Neuronal stem cell (in vitro differentiated cells): ENCODE measurements around the gene MTG2.
A peak's percentile ranks its signal among the peaks of the same experiment; 100 is the strongest.

Experiments used
- DNase-seq: peaks from one replicate; pipeline ENCODE4 v3.0.0-alpha.2; 2013; ENCODE audit warnings: low spot score
- H2AFZ ChIP-seq: one replicate; pipeline ENCODE4 v1.6.1; 2013; ENCODE audit warnings: mild to moderate bottlenecking, low read length, inconsistent platforms
- H2AK5ac ChIP-seq: 2 replicates; pipeline ENCODE4 v1.6.1; 2013; ENCODE audit warnings: low read depth, mild to moderate bottlenecking, inconsistent platforms, low read length, moderate library complexity, mixed read lengths
- H2BK120ac ChIP-seq: 2 replicates; pipeline ENCODE4 v1.6.1; 2013; ENCODE audit warnings: low read depth, mild to moderate bottlenecking, inconsistent platforms, low read length, moderate library complexity, mixed read lengths
- H2BK12ac ChIP-seq: one replicate; pipeline ENCODE4 v1.6.1; 2013; ENCODE audit warnings: low read length, inconsistent platforms
- H2BK15ac ChIP-seq: 2 replicates; pipeline ENCODE4 v1.6.1; 2013; ENCODE audit warnings: mild to moderate bottlenecking, low read length, inconsistent platforms, mixed read lengths
- H2BK5ac ChIP-seq: one replicate; pipeline ENCODE4 v1.6.1; 2013; ENCODE audit warnings: inconsistent platforms, mild to moderate bottlenecking, low read length, moderate library complexity
- H3K14ac ChIP-seq: one replicate; pipeline ENCODE4 v1.6.1; 2013; ENCODE audit warnings: low read length, inconsistent platforms
- H3K18ac ChIP-seq: 2 replicates; pipeline ENCODE4 v1.6.1; 2013; ENCODE audit warnings: low read length, inconsistent platforms
- H3K23ac ChIP-seq: 2 replicates; pipeline ENCODE4 v1.6.1; 2013; ENCODE audit warnings: low read depth, mild to moderate bottlenecking, mixed read lengths, low read length, inconsistent platforms; ENCODE audit not compliant: poor library complexity
- H3K27ac ChIP-seq: replicated peaks from 3 replicates; pipeline ENCODE4 v1.5.1; 2013; ENCODE audit warnings: low read length, inconsistent platforms
- H3K27me3 ChIP-seq, 3 experiments: 2 replicates each; pipeline ENCODE4 v1.6.1; 2013; ENCODE audit warnings: low read length in 3 of 3, mild to moderate bottlenecking in 2 of 3, inconsistent platforms in 1 of 3, low read depth in 1 of 3, mixed read lengths in 1 of 3, moderate library complexity in 1 of 3; ENCODE audit not compliant: control insufficient read depth in 3 of 3, insufficient read depth in 3 of 3
- H3K36me3 ChIP-seq, 2 donors: replicated peaks in 1 of 2; 2 replicates each; pipeline ENCODE4 v1.6.1; 2013; ENCODE audit warnings: low read length in 2 of 2; ENCODE audit not compliant: control insufficient read depth in 2 of 2, insufficient read depth in 2 of 2
- H3K4ac ChIP-seq: 2 replicates; pipeline ENCODE4 v1.6.1; 2013; ENCODE audit warnings: inconsistent platforms, mild to moderate bottlenecking, low read length, moderate library complexity
- H3K4me1 ChIP-seq, 2 donors: 1 replicate in 1 of 2; 2 replicates in 1 of 2; pipeline ENCODE4 v1.6.1; 2013; ENCODE audit warnings: low read length in 2 of 2, low read depth in 1 of 2; ENCODE audit not compliant: control insufficient read depth in 2 of 2, insufficient read depth in 1 of 2
- H3K4me2 ChIP-seq: one replicate; pipeline ENCODE4 v1.6.1; 2013; ENCODE audit warnings: mild to moderate bottlenecking, low read length, inconsistent platforms; ENCODE audit not compliant: insufficient read depth, poor library complexity, severe bottlenecking
- H3K4me3 ChIP-seq, 2 donors: 2 replicates each; pipeline ENCODE4 v1.5.1; 2013; ENCODE audit warnings: low read length in 2 of 2, mild to moderate bottlenecking in 2 of 2, inconsistent platforms in 1 of 2, moderate library complexity in 1 of 2
- H3K79me1 ChIP-seq: one replicate; pipeline ENCODE4 v1.6.1; 2013; ENCODE audit warnings: low read depth, mild to moderate bottlenecking, inconsistent platforms, low read length, moderate library complexity
- H3K9ac ChIP-seq: one replicate; pipeline ENCODE4 v1.6.1; 2013; ENCODE audit warnings: mild to moderate bottlenecking, low read depth, low read length, inconsistent platforms; ENCODE audit not compliant: poor library complexity
- H3K9me3 ChIP-seq, 2 donors: replicated peaks in 1 of 2; 2 replicates each; pipeline versions ENCODE3 to v1.6.1; 2013; ENCODE audit warnings: low read length in 2 of 2, mild to moderate bottlenecking in 2 of 2, inconsistent platforms in 1 of 2, low read depth in 1 of 2, mixed read lengths in 1 of 2, moderate library complexity in 1 of 2; ENCODE audit not compliant: control insufficient read depth in 2 of 2, insufficient read depth in 1 of 2
- H4K8ac ChIP-seq: one replicate; pipeline ENCODE4 v1.6.1; 2013; ENCODE audit warnings: low read depth, mild to moderate bottlenecking, inconsistent platforms, low read length, moderate library complexity
- H4K91ac ChIP-seq: one replicate; pipeline ENCODE4 v1.6.1; 2013; ENCODE audit warnings: low read length, low read depth, mild to moderate bottlenecking, inconsistent platforms; ENCODE audit not compliant: poor library complexity
- whole genome bisulfite sequencing, 2 donors: extraction: QIAGEN DNeasy Blood & Tissue Kit; methylation state at CpG; one replicate each; pipeline ENCODE4 v1.1.7; 2013; ENCODE audit warnings: missing lambda C conversion rate in 2 of 2, mixed read lengths in 1 of 2; ENCODE audit not compliant: insufficient read length in 2 of 2, insufficient replicate concordance in 1 of 2; ENCODE audit errors: extremely low coverage in 2 of 2; 5-methylcytosine and 5-hydroxymethylcytosine counted together

MTG2 gene

GRCh38 chr20:62134735-62135231, 48.0 kb upstream of the MTG2 start:
- Histone ChIP-seq H3K4me1 (no peaks in the 10 kb centered on the region), H3K36me3 (peaks cover 78 to 100% of the 10 kb centered on the region in 2 donors), H3K4me2 (no peak overlapping the region), H4K8ac (no peak overlapping the region), H2BK15ac (no peak overlapping the region), H3K79me1 (peaks cover 12% of the 10 kb centered on the region), H2BK120ac (no peak overlapping the region), H2AFZ (no peak overlapping the region), H2AK5ac (no peak overlapping the region), H3K4ac (no peak overlapping the region), H3K9me3 (no peaks in the 10 kb centered on the region), H3K9ac (no peak overlapping the region), H2BK5ac (no peak overlapping the region), H3K27me3 (no peaks in the 10 kb centered on the region), H2BK12ac (no peak overlapping the region), H3K18ac (no peak overlapping the region), H4K91ac (peak overlapping the region; percentile 62), H3K23ac (no peak overlapping the region), H3K14ac (no peak overlapping the region), H3K27ac (no peak overlapping the region), H3K4me3 (no peak overlapping the region)
- DNase-seq = no peak
- no CpG with 5 or more reads among the region's 11 CpGs for WGBS, 2 donors

GRCh38 chr20:62135573-62136266, 47.1 kb upstream of the MTG2 start:
- Histone ChIP-seq H3K27me3 (no peaks in the 10 kb centered on the region), H4K91ac (no peak overlapping the region), H3K4me1 (no peaks in the 10 kb centered on the region), H2BK12ac (no peak overlapping the region), H2BK120ac (no peak overlapping the region), H3K4me2 (no peak overlapping the region), H3K36me3 (peaks cover 77 to 100% of the 10 kb centered on the region in 2 donors), H3K9me3 (no peaks in the 10 kb centered on the region), H4K8ac (no peak overlapping the region), H3K27ac (no peak overlapping the region), H3K18ac (no peak overlapping the region), H3K23ac (no peak overlapping the region), H3K4me3 (no peak overlapping the region), H3K14ac (no peak overlapping the region), H3K9ac (no peak overlapping the region), H2AFZ (no peak overlapping the region), H2AK5ac (no peak overlapping the region), H2BK15ac (no peak overlapping the region), H3K4ac (no peak overlapping the region), H3K79me1 (peaks cover 13% of the 10 kb centered on the region), H2BK5ac (no peak overlapping the region)
- no CpG with 5 or more reads among the region's 8 CpGs for WGBS, 2 donors
- no peak for DNase-seq

DNA sequence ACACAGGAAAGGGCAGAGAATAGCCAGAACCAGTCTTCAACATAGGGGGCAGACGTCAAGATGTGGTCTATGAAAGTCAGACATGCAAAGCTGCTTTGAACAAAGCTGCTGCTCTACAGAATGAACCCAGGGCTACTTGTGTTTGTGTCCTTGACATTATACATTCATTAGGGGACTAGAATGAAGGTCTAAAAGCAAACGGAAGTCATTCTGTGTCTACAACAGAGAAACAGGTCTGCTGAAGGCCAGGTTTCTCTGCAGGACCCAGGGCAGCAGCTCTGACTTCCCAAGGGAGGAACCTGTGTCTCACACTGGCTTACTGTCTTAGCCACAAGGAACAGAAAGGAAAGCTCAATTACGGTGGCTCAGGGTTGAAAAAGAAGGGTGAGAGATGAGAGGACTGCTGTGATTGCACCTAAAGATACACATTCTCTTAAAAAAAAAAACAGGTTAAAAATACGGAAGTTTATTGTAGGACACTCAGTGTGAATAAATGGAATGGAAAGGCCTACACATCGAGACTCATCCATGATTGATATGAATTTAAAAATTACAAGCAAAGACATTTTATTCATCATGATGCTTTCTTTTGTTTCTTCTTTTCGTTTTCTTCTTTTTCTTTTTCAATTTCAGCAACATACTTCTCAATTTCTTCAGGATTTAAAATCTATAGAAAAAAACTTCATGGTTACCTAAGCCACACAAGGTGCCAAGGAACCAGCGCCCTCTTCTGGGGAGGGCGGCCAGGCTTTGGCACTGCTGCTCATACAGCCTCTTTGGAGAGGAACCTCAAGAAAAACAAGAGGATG, 46.3 kb upstream of the MTG2 start:
- no peaks in the 10 kb centered on the region for H3K27me3 ChIP-seq
- H3K9ac ChIP-seq = no peak overlapping the region
- no peak overlapping the region for H4K91ac ChIP-seq
- WGBS, 2 donors = no CpG with 5 or more reads among the region's 8 CpGs
- no peaks in the 10 kb centered on the region for H3K9me3 ChIP-seq
- no peak overlapping the region for H3K4me2 ChIP-seq
- no peak overlapping the region for H2BK5ac ChIP-seq
- no peak overlapping the region for H2AK5ac ChIP-seq
- H2BK120ac ChIP-seq = no peak overlapping the region
- no peak overlapping the region for H3K4me3 ChIP-seq
- no peak overlapping the region for H3K23ac ChIP-seq
- no peak overlapping the region for H2BK15ac ChIP-seq
- peaks cover 1 to 3% of the 10 kb centered on the region in 2 donors for H3K4me1 ChIP-seq
- H3K27ac ChIP-seq = no peak overlapping the region
- no peak for DNase-seq
- H3K14ac ChIP-seq = no peak overlapping the region
- H3K4ac ChIP-seq = no peak overlapping the region
- no peak overlapping the region for H2AFZ ChIP-seq
- H4K8ac ChIP-seq = no peak overlapping the region
- H3K36me3 ChIP-seq = peaks cover 74 to 100% of the 10 kb centered on the region in 2 donors
- H3K18ac ChIP-seq = no peak overlapping the region
- H2BK12ac ChIP-seq = no peak overlapping the region
- peaks cover 15% of the 10 kb centered on the region for H3K79me1 ChIP-seq

DNA sequence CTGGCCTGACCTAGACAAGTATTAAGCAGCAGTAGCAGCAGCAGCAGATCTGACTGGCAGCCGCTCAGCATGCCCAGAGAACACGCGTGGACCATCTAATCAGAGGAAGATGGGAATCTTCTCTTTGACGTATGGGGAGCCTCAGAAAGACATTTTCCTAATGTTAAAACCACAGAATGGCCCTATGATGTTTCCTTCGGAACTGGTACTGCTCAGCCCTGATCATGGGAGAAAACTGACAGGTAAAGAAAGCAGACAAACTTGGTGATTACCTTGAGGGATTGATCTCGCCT, 45.8 kb upstream of the MTG2 start:
- H3K18ac ChIP-seq = no peak overlapping the region
- no peak overlapping the region for H3K4me2 ChIP-seq
- no peak overlapping the region for H2BK120ac ChIP-seq
- peaks cover 71 to 98% of the 10 kb centered on the region in 2 donors for H3K36me3 ChIP-seq
- H3K27me3 ChIP-seq = no peaks in the 10 kb centered on the region
- no peak overlapping the region for H3K27ac ChIP-seq
- no CpG with 5 or more reads among the region's 6 CpGs for WGBS, 2 donors
- no peak overlapping the region for H2AFZ ChIP-seq
- no peak overlapping the region for H2AK5ac ChIP-seq
- H3K9me3 ChIP-seq = no peaks in the 10 kb centered on the region
- H3K9ac ChIP-seq = no peak overlapping the region
- H2BK5ac ChIP-seq = no peak overlapping the region
- no peak overlapping the region for H2BK12ac ChIP-seq
- H3K4me1 ChIP-seq = peaks cover 5% of the 10 kb centered on the region in 2 donors
- H2BK15ac ChIP-seq = no peak overlapping the region
- H3K4ac ChIP-seq = no peak overlapping the region
- no peak overlapping the region for H4K91ac ChIP-seq
- no peak overlapping the region for H3K4me3 ChIP-seq
- no peak for DNase-seq
- peak overlapping the region; percentile 77 for H4K8ac ChIP-seq
- H3K79me1 ChIP-seq = peaks cover 9% of the 10 kb centered on the region
- H3K14ac ChIP-seq = no peak overlapping the region
- H3K23ac ChIP-seq = no peak overlapping the region
